Kidney capillary endothelial cell (primary cell): Measurements from ENCODE around the gene ADCY1.

ENCODE experiments used
- DNase-seq: peaks from one replicate; pipeline ENCODE4 v3.0.0-alpha.2; 2018; ENCODE audit warnings: low spot score

The ADCY1 gene

GRCh38 chr7:45695249-45695995, 121.3 kb downstream of the ADCY1 start:
- no peak for DNase-seq

- DNase-seq: no peak
Measured at GRCh38 chr7:45696476-45696875, 122.3 kb downstream of the ADCY1 start.

- DNase-seq: no peak
Measured at GRCh38 chr7:45697576-45698136, 123.5 kb downstream of the ADCY1 start.

GRCh38 chr7:45698303-45699014, 124.3 kb downstream of the ADCY1 start:
- DNase-seq: no peak

GRCh38 chr7:45699015-45699309, 124.8 kb downstream of the ADCY1 start:
- DNase-seq: no peak

- DNase-seq: no peak
Measured at GRCh38 chr7:45699726-45700390, 125.7 kb downstream of the ADCY1 start.

- DNase-seq: no peak
Measured at GRCh38 chr7:45700556-45700955, 126.4 kb downstream of the ADCY1 start.

- DNase-seq: no peak
Measured at GRCh38 chr7:45701701-45702510, 127.7 kb downstream of the ADCY1 start.

- DNase-seq: no peak
Measured at GRCh38 chr7:45702751-45703150, 128.6 kb downstream of the ADCY1 start.

- no peak for DNase-seq
Measured at GRCh38 chr7:45703373-45703821, 129.2 kb downstream of the ADCY1 start.

- DNase-seq: no peak
Measured at GRCh38 chr7:45703911-45704682, 129.9 kb downstream of the ADCY1 start.

- no peak for DNase-seq
Measured at GRCh38 chr7:45704683-45705016, 130.5 kb downstream of the ADCY1 start.

- no peak for DNase-seq
Measured at GRCh38 chr7:45708046-45708950, 134.1 kb downstream of the ADCY1 start.

GRCh38 chr7:45709168-45710042, 135.2 kb downstream of the ADCY1 start:
- no peak for DNase-seq

- no peak for DNase-seq
Measured at GRCh38 chr7:45710271-45711160, 136.3 kb downstream of the ADCY1 start.

- DNase-seq: no peak
Measured at GRCh38 chr7:45711161-45711490, 137.0 kb downstream of the ADCY1 start.

GRCh38 chr7:45712057-45712689, 138.0 kb downstream of the ADCY1 start:
- DNase-seq: no peak
